HG03442 (cell line): ENCODE data around the gene POLR2F.
"Not testable (repeated sequence)": the region's sequence is repeated elsewhere in the genome, so short reads cannot be mapped to it uniquely, and the experiment has no call there.

Experiments
- ATAC-seq: cut with Tn5 transposase; IDR thresholded peaks from one replicate; pipeline ENCODE4 v1.9.1; 2021; ENCODE audit warnings: mild to moderate bottlenecking, moderate library complexity; ENCODE audit not compliant: unreplicated experiment

Gene POLR2F

DNA sequence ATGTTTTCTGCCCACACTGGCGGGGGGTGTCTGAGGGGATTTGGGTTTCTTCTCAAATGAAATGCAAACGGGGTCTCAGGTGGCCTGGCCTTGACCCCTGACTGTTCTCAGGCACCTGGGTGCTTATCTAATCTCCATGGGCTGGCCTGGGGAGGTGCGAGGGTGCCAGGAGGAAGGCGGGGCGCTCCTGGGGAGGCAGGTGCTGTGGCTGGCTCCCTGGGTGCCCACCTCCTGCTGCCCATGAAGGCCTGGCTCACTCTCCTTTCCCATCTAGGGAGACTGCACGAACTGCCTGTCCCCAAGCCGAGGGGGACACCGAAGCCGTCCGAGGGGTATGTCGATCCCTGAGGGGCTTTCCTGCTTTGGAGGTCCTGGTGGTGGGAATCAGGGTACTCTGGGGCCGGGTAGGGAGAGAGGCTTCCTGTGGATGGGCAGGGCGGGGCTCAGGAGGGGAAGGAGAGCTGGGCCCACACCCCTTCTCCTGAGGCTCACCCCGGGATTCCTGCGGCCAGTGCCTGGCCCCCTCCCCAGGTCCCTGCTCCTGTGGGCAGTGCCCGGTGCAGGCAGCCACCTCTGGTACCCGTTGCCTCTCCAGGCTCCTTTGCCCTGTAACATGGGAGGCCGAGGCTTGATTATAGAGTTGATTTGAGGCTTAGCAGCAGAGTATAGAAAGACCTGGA, 29.0 kb upstream of the POLR2F start:
- ATAC-seq, result no peak

DNA sequence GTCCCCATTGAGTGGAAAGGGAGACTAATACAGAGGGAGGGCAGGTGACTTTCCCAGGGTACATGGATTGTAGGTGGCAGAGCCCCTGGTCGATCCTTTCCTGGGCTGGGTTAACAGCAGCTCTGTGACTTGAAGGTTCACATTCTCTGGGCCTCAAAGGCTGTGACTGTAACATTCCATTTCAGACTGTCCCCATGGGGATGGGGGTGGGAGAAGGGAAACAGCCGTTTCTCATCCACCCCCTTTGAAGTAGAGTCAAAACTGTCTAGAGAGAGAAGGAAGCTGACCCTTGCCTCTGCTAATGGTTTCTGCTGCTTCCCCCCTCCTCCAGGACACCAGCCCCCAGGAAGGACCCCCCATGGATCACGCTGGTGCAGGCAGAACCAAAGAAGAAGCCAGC, 28.2 kb upstream of the POLR2F start:
- no peak for ATAC-seq

DNA sequence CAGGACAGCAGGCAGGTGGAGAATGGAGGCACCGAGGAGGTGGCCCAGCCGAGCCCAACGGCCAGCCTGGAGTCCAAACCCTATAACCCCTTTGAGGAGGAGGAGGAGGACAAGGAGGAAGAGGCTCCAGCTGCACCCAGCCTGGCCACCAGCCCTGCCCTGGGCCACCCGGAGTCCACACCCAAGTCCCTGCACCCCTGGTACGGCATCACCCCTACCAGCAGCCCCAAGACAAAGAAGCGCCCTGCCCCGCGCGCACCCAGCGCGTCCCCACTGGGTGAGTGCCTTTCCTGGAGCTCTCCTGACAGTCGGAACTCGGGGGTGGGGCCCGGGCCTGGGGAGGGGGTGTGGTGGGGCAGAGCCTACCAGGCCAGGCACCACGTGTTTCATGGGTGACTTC, 27.7 kb upstream of the POLR2F start:
- ATAC-seq, result no peak

DNA sequence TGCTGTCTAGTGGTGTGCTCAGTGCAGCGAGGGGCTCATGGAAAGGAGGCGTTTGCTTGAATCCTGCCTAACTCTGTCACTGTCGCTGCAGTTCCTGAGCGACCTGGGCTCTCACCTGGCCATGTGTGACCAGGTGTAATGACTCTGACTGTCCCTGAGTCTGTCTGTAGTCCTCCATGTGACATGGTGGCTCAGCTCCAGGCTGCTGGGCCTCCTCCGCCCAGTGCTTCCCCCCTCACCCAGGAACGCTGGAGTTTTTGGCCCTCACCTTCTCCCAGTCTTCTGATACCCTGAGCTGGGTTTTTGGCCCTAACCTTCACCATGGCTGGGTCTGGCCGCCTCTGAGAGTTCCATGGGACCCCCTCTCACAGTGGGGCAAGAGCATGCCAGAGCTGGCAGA, 27.1 kb upstream of the POLR2F start:
- no peak for ATAC-seq

DNA sequence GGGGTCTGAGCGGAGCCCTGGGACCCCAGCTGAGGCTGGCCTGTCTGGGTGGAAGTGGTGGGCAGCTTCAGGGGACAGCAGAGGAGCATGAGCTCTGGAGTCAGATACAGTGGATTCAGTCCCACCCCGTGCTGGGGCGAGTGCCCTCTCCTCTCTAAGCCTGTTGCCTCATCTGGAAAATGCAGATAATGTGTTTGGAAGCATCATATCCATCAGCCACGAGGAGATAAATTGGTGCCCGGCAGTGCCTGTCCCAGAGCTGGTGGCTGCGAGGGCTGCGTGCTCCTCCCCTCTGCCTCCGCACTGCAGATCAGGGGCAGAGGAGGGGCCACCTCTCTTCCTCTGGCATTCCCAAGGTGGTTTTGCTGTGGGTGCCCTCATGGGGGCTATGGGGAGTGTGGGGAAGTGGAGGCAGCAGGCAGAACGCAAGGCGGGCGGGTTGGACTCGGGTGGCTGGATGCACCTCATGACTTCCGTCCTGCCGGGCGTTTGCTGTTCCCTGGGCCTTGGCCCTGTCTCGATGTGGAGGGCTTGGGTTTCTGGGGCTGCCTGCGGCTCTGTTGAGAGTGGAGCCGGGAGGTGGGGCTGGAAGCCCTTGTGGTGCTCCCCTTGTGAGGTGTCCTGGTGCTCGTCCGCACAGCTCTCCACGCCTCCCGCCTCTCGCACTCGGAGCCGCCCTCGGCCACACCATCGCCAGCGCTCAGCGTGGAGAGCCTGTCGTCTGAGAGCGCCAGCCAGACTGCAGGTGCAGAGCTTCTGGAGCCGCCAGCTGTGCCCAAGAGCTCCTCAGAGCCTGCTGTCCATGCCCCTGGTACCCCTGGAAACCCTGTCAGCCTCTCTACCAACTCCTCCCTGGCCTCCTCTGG, 26.5 kb upstream of the POLR2F start:
- ATAC-seq, result no peak

DNA sequence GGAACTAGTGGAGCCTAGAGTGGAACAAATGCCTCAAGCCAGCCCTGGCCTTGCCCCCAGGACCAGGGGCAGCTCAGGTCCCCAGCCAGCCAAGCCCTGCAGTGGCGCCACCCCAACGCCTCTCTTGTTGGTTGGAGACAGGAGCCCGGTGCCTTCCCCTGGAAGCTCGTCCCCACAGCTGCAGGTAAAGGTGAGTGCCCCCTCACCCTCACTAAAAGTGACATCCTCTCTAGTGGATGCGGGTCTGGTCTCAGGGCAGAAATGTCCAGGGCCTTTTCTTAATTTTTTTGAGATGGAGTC, 25.9 kb upstream of the POLR2F start:
- ATAC-seq, result no peak

DNA sequence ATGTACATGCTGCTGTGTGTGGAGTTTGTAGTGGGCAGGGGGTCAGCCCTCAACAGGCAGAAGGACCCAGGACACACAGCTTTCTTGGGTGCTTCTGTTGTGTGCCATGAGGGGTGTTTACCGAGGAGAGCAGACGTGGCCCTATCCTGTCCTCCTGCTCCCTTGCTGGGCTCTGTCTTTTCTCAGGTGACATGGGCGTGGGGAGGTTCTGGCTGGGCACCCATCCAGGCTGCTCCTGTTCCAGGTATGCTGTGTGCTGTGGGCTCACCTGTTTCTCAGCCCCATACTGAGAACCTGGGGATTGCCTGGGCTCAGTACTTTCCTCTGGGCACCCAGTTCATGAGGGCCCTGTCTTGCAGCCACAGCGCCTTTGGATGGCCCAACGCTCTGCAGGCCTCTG, 24.1 kb upstream of the POLR2F start:
- no peak for ATAC-seq

DNA sequence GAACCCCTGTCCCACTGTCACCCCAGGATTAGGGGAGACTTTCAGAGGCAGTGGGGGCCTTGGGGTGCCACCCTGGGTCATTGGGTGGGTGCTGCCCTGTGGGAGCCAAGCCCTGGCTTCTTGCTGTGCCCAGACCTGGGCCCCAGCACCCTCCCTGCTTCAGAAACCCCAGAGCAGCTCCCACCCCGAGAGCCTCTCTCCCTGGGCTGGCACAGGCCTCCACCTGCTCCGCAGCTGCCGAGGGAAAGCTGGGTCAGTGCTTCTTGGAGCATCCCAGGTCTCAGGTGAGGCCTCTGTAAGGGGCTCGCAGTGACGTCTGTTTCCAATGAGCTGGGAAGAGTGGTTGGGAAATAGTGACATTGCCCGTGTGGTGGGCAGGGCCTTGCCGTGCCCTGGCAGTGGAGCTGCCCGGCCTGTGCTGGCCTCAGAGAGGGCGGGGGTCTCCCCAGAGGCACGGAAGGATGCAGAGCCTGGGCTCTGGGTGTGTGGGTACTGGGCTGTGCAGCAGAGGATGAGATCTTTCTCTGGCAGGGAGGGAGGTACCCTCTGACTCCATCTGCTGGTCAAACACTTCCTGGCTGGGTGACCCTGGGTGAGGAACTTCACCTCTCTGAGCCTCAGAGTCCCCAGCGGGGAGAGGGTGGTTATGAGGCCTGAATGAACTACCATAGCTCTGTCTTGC, 23.1 kb upstream of the POLR2F start:
- no peak for ATAC-seq

DNA sequence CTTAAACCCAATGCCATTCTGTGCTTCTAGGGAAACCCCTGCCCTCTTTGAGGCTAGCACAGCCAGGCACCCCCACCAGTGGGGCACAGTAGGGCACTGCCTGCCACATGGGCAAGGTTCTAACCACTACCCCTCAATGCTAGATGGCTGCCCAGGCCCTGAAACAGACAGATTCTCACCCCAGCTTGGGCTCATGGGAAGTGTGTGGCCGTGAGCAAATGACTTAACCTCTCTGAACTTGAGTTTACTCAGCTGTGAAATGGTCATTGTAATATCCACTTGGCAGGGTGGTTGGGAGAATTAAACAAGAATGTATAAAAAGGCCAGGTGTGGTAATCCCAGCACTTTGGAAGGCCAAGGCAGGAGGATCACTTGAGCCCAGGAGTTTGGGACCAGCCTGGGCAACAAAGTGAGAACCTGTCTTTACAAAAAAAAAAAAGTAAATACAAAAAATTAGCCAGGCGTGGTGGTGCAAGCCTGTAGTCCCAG, 22.5 kb upstream of the POLR2F start:
- ATAC-seq, result no peak

DNA sequence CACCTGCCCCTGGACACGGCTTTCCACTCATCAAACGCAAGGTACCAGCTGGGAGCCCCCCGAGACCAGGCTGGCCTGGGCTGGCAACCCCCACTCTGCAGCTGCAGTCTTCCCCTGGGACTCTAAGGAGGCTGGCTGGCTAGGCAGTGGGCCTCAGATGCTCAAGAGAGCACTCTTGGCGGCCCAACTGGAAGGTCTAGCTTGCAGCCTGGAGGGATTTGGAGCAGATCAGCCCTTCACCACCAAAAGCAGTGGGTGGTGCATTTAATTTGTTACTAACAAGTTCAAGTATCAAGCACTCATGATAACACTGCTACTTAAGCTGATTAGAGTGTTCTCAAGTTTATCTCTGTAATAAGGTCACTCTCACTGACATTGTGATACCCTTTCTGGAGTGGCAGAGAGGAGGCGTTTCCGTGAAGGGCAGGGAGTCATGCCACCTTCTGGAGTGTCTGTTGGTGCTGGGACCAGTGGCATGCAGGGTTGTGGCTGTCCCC, 21.6 kb upstream of the POLR2F start:
- no peak for ATAC-seq

DNA sequence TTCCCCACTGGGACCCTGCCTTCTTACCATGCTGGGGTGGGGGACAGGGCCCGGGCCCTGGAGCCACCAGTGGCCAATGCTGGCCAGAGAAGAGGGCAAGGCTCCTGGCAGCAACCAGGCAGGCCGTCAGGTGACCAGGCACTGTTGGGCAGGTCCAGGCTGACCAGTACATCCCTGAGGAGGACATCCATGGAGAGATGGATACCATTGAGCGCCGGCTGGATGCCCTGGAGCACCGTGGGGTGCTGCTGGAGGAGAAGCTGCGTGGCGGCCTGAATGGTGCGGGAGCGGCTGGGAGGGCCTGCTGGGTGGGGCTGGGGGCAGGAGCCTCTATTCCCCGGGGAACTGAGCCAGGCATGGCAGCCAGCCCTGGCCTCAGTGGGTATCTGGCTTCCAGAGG, 21.1 kb upstream of the POLR2F start:
- no peak for ATAC-seq

DNA sequence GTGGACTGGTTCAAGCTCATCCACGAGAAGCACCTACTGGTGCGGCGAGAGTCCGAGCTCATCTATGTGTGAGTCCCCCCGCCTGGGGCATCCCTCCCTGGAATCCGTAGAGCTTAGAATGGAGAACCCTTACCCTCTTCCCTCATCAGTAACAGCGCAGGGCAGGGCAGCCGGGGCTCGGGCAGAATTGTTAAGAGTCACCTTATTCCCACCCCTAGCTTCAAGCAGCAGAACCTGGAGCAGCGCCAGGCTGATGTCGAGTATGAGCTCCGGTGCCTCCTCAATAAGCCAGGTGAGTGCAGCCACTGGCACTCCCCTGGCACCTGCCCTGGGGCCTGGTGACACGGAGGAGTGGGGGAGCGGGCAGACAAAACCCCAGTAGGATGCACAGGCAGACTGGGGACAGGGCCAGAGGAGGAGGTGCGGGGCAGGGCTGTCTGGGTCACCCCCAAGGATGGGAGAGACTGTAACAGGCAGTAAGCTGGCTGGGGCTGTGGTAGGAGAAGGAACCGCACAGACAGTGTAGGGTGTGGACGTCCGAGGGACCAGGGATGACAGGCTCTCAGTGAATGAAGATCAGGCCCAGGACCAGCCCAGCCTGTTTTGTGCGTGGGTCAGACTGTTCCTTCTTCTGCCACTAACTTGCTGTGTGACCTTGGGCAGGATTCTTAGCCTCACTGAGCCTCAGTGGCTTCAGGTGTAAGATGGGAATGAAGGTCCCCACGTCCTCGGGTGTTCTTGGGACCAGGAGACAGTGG, 20.5 kb upstream of the POLR2F start:
- ATAC-seq, result no peak

DNA sequence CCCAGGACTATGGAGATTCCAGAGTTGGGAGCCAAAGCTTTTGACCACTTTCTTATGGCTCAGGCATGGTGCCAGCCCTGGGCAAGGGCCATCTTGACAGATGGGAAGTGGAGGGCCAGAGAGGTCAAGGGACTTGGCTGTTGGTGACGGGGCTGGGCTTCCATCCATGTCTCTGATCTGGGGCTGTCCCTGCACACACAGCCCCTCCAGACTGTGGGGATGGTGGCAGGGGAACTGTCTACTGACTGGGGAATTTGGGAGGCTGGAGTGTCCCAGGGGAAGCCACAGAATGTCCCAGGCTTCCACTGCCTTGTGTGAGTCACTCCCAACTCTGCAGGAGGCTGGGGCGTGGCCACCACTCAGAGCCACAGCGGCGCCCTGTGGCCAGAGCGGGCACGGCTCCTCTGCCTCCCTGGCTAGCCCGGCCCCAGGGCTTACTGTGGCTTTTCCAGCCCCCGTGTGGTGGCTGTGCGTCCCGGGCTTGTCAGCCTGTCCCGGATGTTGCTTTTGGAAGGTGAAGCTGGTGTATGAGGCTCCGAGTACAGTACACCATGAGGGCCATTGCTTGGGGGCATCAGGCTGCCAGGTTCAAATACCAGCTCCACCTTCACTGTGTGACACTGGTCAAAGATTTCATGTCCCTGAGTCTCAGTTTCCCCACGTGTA, 19.7 kb upstream of the POLR2F start:
- ATAC-seq, result peak; percentile 62

DNA sequence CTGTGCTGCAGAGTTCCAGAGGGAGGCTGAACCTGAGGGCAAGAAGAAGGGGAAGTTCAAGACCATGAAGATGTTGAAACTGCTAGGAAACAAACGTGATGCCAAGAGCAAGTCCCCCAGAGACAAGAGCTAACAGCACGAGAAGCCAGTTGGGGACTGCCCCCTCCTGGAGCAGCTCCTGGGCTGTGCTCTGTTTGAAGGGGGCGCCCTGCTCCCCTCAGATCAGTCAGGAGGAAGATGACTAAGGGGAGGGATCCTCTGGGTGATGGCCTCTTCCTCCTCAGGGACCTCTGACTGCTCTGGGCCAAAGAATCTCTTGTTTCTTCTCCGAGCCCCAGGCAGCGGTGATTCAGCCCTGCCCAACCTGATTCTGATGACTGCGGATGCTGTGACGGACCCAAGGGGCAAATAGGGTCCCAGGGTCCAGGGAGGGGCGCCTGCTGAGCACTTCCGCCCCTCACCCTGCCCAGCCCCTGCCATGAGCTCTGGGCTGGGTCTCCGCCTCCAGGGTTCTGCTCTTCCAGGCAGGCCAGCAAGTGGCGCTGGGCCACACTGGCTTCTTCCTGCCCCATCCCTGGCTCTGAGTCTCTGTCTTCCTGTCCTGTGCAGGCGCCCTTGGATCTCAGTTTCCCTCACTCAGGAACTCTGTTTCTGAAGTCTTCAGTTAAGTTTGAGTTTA, 12.7 kb upstream of the POLR2F start:
- ATAC-seq, result no peak

DNA sequence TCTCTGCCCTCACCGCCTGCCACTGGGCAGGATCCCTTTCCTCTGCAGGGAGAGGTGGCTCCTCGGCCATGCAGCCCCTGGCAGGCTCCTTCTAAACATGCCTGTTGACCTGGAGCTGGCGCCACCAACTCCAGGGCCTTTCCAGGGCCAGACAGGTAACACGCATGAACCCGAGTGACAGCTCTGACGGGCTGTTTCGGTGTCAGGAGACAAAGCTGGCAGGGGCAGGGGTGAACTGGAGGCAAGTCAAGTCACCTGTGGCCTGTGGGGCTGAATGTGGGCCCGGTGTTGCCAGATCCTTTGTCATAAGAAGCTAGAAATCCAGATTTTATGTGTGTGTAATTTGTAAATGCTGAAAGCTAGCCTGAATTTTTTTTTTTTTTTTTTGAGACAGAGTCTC, 11.4 kb upstream of the POLR2F start:
- ATAC-seq, result no peak

DNA sequence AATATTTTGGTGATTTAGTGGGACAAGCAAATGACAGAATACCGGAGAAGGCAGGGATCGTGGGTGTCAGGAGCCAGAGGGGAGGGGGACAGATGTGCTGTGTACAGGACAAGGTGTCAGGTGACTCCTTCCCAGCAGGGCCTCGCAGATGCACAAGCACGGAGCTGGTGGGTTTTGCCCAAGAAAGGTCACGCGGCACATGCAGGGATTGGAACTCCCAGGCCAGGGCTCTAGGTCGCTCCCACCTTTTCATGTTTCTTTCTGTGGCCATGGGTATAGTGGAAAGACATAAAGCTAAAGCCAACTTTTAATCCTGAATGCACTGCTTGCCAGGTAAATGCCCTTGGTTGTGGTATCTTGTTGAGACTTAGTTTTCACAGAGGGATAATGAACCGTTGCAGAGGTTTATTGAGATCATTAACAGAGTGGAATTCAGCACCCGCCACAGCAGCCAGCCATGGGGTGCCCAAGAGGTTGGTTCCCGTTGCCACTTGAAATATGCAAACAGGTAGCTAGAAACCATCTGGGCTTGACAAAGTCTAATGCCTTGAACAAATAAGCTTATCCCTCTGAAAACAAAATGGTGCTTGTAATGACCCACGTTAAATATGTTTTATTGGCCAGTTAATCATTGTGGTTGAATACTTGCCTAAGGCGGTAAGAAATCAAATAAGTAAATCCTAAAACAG, 10.2 kb upstream of the POLR2F start:
- ATAC-seq, result no peak

DNA sequence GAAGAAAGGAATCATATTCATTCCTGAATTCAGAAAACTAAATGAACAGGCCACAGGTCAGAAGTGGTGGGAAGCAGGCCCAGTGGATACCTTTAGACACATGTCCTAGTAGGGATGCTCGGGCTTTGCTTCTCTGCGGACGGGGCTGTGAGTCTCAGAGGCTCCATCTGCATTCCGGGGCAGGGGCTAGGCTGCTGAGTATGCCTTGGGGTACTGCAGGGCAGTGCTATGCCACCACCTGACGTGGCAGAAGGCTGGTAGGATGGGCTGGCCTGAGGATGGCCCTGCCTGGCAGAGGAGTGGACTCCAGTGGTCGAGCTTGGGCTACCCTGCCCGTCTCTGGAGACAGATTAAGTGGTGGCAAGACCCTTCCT, 9.7 kb upstream of the POLR2F start:
- no peak for ATAC-seq

DNA sequence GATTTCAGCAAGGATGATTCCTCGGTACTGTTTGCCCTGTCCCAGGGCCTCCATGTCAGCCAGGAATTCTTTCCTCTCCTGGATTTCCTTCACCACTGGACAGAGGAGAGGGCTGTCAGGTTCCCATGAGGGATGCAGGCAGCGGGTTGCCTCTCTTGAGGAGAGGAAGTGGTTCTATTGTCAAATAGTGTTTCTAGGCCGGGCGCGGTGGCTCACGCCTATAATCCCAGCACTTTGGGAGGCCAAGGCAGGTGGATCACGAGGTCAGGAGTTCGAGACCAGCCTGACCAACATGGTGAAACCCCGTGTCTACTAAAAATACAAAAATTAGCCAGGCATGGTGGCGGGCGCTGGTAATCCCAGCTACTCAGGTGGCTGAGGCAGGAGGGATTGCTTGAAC, 9.1 kb upstream of the POLR2F start:
- not testable (repeated sequence) for ATAC-seq

DNA sequence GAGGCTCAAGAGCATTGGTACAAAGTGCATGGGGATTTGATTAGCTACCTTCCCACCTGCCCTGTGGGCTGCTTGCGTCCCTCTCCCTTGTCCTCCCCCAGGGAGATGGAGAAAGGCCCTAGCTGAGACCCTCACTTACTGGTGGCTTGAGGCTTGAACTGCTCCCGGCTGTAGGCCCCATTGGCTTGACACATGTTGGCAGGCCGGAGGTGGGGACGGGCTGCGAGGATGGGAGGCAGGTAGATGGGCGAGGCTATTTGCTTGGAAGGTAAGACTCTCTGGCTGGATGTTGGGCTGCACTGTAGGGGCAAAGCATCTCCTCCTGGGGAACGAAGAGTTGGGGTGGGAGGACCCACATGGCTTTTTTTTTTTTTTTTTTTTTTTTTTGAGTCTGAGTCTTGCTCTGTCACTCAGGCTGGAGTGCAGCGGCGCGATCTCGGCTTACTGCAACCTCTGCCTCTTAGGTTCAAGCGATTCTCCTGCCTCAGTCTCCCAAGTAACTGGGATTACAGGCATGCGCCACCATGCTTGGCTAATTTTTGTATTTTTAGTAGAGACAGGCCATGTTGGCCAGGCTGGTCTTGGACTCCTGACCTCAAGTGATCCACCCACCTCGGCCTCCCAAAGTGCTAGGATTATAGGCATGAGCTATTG, 6.2 kb upstream of the POLR2F start:
- not testable (repeated sequence) for ATAC-seq
